HepG2 (cell line): Measurements from ENCODE around the gene SELENOV. TPM values are rescaled to one million over a fixed set of nuclear protein-coding genes. Genes with fewer than 3 reads are reported as not detected.
A peak's percentile ranks its signal among the peaks of the same experiment; 100 is the strongest.

Experiments
- ATAC-seq: fragments of 200-7000 bp; cut with Tn5 transposase; 3 replicates; pipeline ENCODE4 v1.9.1; 2020; ENCODE audit warnings: mild to moderate bottlenecking, moderate library complexity
- BruUV-seq: library from RNA; stranded (reverse); fragments of 400-500 nt; replicated peaks from 2 replicates; lab custom pipeline; 2021; lab: Mats Ljungman, UMichigan
- CTCF ChIA-PET: fragments of 300-600 bp; formaldehyde crosslinking; extraction: SDS; loops from one replicate; lab custom pipeline; 2021; ENCODE audit warnings: low total read pairs, inconsistent platforms, low intra/inter-chr PET ratio; lab: Yijun Ruan, JAX
- POLR2A ChIA-PET: fragments of 350-600 bp; sonication (Branson Sonifier 250); formaldehyde crosslinking; loops from one replicate; lab custom pipeline; 2020; ENCODE audit warnings: antibody characterized with exemption, inconsistent platforms; lab: Yijun Ruan, JAX
- DNase-seq: peaks from one replicate; pipeline ENCODE4 v3.0.0-alpha.2; 2015; ENCODE audit warnings: low spot score
- FAIRE-seq: peaks from 3 replicates; lab custom pipeline; 2011; peaks lifted over from hg19 to GRCh38; lab: Jason Lieb, UNC
- H2AFZ ChIP-seq: one replicate; pipeline ENCODE4 v1.6.1; 2011; ENCODE audit warnings: low read length, inconsistent platforms
- H3K27ac ChIP-seq: fragments of 300-600 bp; 3 replicates; pipeline ENCODE4 v1.8.0; 2011; ENCODE audit warnings: mixed run types, mild to moderate bottlenecking, mixed read lengths, low read length, inconsistent platforms; ENCODE audit not compliant: insufficient read depth; ENCODE audit errors: extremely low read length
- H3K27me3 ChIP-seq, 2 experiments: fragments of 200-600 bp in 1 of 2; 2 replicates in 1 of 2; 3 replicates in 1 of 2; pipeline versions ENCODE4 v1.6.0 to v1.8.0; 2011; ENCODE audit warnings: low read length in 2 of 2, mild to moderate bottlenecking in 2 of 2, moderate library complexity in 2 of 2, inconsistent platforms in 1 of 2; ENCODE audit not compliant: insufficient read depth in 2 of 2, control insufficient read depth in 1 of 2
- H3K36me3 ChIP-seq, 2 experiments: fragments of 200-600 bp in 1 of 2; replicated peaks in 1 of 2; 2 replicates in 1 of 2; 3 replicates in 1 of 2; pipeline versions ENCODE4 v1.5.1 to v1.8.0; 2011; ENCODE audit warnings: low read length in 2 of 2, inconsistent platforms in 1 of 2; ENCODE audit not compliant: insufficient read depth in 2 of 2, control insufficient read depth in 1 of 2
- H3K4me1 ChIP-seq: 2 replicates; pipeline ENCODE4 v1.5.1; 2012; ENCODE audit warnings: low read length, inconsistent platforms; ENCODE audit not compliant: insufficient read depth
- H3K4me2 ChIP-seq: 2 replicates; pipeline ENCODE4 v1.6.0; 2011; ENCODE audit warnings: low read depth, low read length, inconsistent platforms
- H3K4me3 ChIP-seq, 3 experiments: fragments of 200-600 bp in 1 of 3; sonication (generic), shearing (Covaris generic) in 1 of 3; replicated peaks in 1 of 3; 2 replicates each; pipeline ENCODE4 v1.5.1; 2011 to 2016; ENCODE audit warnings: low read length in 3 of 3, inconsistent platforms in 2 of 3, low read depth in 2 of 3, mild to moderate bottlenecking in 2 of 3, control low read depth in 1 of 3, mixed read lengths in 1 of 3; ENCODE audit not compliant: insufficient read depth in 1 of 3
- H3K79me2 ChIP-seq: one replicate; pipeline ENCODE4 v1.6.1; 2011; ENCODE audit warnings: low read length, inconsistent platforms; ENCODE audit not compliant: insufficient read depth
- H3K9ac ChIP-seq: 2 replicates; pipeline ENCODE4 v1.6.0; 2011; ENCODE audit warnings: mild to moderate bottlenecking, low read depth, low read length, inconsistent platforms; ENCODE audit not compliant: insufficient read depth
- H3K9me3 ChIP-seq: 2 replicates; pipeline ENCODE4 v1.5.1; 2012; ENCODE audit warnings: mild to moderate bottlenecking, low read length
- H4K20me1 ChIP-seq: 2 replicates; pipeline ENCODE4 v1.6.0; 2011; ENCODE audit warnings: inconsistent platforms, mild to moderate bottlenecking, low read length, moderate library complexity; ENCODE audit not compliant: insufficient read depth
- AGO1 ChIP-seq: fragments of 200-400 bp; formaldehyde crosslinking; IDR thresholded peaks from 2 replicates; pipeline ENCODE4 v1.6.1; 2017; ENCODE audit warnings: mild to moderate bottlenecking, low read depth, low read length, moderate library complexity; ENCODE audit not compliant: poor library complexity, severe bottlenecking
- AKAP8 ChIP-seq: sonication (generic); formaldehyde crosslinking; IDR thresholded peaks from 2 replicates; pipeline ENCODE4 v1.5.1; 2020; ENCODE audit warnings: mild to moderate bottlenecking, missing genetic modification reagents
- GZF1 ChIP-seq: sonication (generic); formaldehyde crosslinking; IDR thresholded peaks from 2 replicates; pipeline ENCODE4 v1.5.1; 2020; ENCODE audit warnings: mild to moderate bottlenecking, missing genetic modification reagents
- MAF1 ChIP-seq: sonication (generic); formaldehyde crosslinking; IDR thresholded peaks from 2 replicates; pipeline ENCODE4 v1.5.0; 2020; ENCODE audit warnings: missing genetic modification reagents, borderline replicate concordance
- MIXL1 ChIP-seq: IDR thresholded peaks from 2 replicates; pipeline ENCODE4 v1.6.1; 2016
- PLRG1 ChIP-seq: fragments of 450-650 bp; conservative IDR thresholded peaks from 2 replicates; pipeline ENCODE4 v1.6.1; 2016
- POLR2AphosphoS2 ChIP-seq: IDR thresholded peaks from 2 replicates; pipeline ENCODE4 v1.6.1; 2011; ENCODE audit warnings: low read depth, low read length, improper control_type of control experiment
- RBM39 ChIP-seq: fragments of 200-400 bp; formaldehyde crosslinking; IDR thresholded peaks from one replicate; pipeline ENCODE4 v1.6.1; 2018; ENCODE audit warnings: antibody characterized with exemption, mild to moderate bottlenecking, low read depth, low read length; ENCODE audit not compliant: poor library complexity, severe bottlenecking
- RFXANK ChIP-seq: IDR thresholded peaks from 2 replicates; pipeline ENCODE4 v1.6.1; 2016
- YEATS4 ChIP-seq: sonication (generic); formaldehyde crosslinking; IDR thresholded peaks from 2 replicates; pipeline ENCODE4 v1.4.0; 2020; ENCODE audit warnings: missing genetic modification reagents, borderline replicate concordance
- ZFP90 ChIP-seq: sonication (generic); formaldehyde crosslinking; IDR thresholded peaks from 2 replicates; pipeline ENCODE4 v1.8.0; 2022; ENCODE audit warnings: missing genetic modification reagents, mild to moderate bottlenecking, inconsistent platforms, borderline replicate concordance
- ZNF10 ChIP-seq: sonication (generic); formaldehyde crosslinking; IDR thresholded peaks from 2 replicates; pipeline ENCODE4 v1.4.0; 2020; ENCODE audit warnings: mild to moderate bottlenecking, low read depth, missing genetic modification reagents, borderline replicate concordance
- ZNF350 ChIP-seq: sonication (generic); formaldehyde crosslinking; IDR thresholded peaks from 2 replicates; pipeline ENCODE4 v1.4.0; 2020; ENCODE audit warnings: mild to moderate bottlenecking, low read depth, missing genetic modification reagents, borderline replicate concordance
- ZNF451 ChIP-seq: sonication (generic); formaldehyde crosslinking; IDR thresholded peaks from 2 replicates; pipeline ENCODE4 v1.5.0; 2020; ENCODE audit warnings: mild to moderate bottlenecking, missing genetic modification reagents
- ZNF552 ChIP-seq: sonication (generic); formaldehyde crosslinking; IDR thresholded peaks from 2 replicates; pipeline ENCODE4 v1.9.0; 2022; ENCODE audit warnings: missing genetic modification reagents, mild to moderate bottlenecking, borderline replicate concordance
- ZNF557 ChIP-seq: sonication (generic); formaldehyde crosslinking; IDR thresholded peaks from 2 replicates; pipeline ENCODE4 v1.4.0; 2020; ENCODE audit warnings: missing genetic modification reagents
- ZNF629 ChIP-seq: sonication (generic); formaldehyde crosslinking; conservative IDR thresholded peaks from 2 replicates; pipeline ENCODE4 v1.5.0; 2020; ENCODE audit warnings: missing genetic modification reagents
- ZNF780A ChIP-seq: sonication (generic); formaldehyde crosslinking; IDR thresholded peaks from 2 replicates; pipeline ENCODE4 v1.8.0; 2022; ENCODE audit warnings: mild to moderate bottlenecking, missing genetic modification reagents, moderate library complexity
- WGBS: methylation state at CpG from one replicate; pipeline ENCODE4 v1.1.6; 2017; ENCODE audit warnings: low lambda C conversion rate; 5-methylcytosine and 5-hydroxymethylcytosine counted together
- in situ Hi-C: cut with HindIII; loops from 2 replicates; pipeline ENCODE4 v1.10.0; 2017; ENCODE audit warnings: low pct_unique_long_range_greater_than_20kb; ENCODE audit not compliant: extremely low pct_ligation_motif_present
- intact Hi-C: fragments of 100-400 bp; cut with micrococcal nuclease; formaldehyde crosslinking; loops from one replicate; pipeline ENCODE4 v1.10.0; 2022; ENCODE audit not compliant: unreplicated experiment
- polyA plus RNA-seq, 8 experiments: library from polyadenylated mRNA; depleted of rRNA in 3 of 8; stranded (reverse) in 7 of 8; unstranded in 1 of 8; fragments of >200 nt; fragmentation: Illumina TruSeq in 4 of 8; extraction: Trizol in 4 of 8; gene quantifications; 2 replicates each; pipeline versions ENCODE4 v1.2.1 to v1.2.3, GENCODE V29; 2011 to 2016; ENCODE audit warnings: low read depth in 4 of 8, missing spikeins in 1 of 8, mixed read lengths in 1 of 8; ENCODE audit not compliant: insufficient read depth in 1 of 8
- total RNA-seq, 5 experiments: library from RNA; depleted of rRNA; stranded (reverse); fragments of >200 nt; fragmentation: Illumina TruSeq; extraction: Trizol; gene quantifications; 2 replicates each; pipeline ENCODE4 v1.2.3, GENCODE V29; 2016; ENCODE audit warnings: low read depth in 1 of 5
- TF ChIP-seq, protein P1 (sequence below): IDR thresholded peaks from 2 replicates; pipeline ENCODE4 v1.6.1; 2016; ENCODE audit warnings: missing compliant biosample characterization, missing genetic modification reagents, borderline replicate concordance
- TF ChIP-seq, protein P2 (sequence below): sonication (generic); formaldehyde crosslinking; IDR thresholded peaks from 2 replicates; pipeline ENCODE4 v1.4.0; 2020; ENCODE audit warnings: low read depth, mild to moderate bottlenecking, missing genetic modification reagents

The SELENOV gene
- total and polyA plus RNA-seq, 2 of the 13 experiments (the other 11 are each of a cell fraction or from before 2014, with no cell fraction given) = not detected

DNA sequence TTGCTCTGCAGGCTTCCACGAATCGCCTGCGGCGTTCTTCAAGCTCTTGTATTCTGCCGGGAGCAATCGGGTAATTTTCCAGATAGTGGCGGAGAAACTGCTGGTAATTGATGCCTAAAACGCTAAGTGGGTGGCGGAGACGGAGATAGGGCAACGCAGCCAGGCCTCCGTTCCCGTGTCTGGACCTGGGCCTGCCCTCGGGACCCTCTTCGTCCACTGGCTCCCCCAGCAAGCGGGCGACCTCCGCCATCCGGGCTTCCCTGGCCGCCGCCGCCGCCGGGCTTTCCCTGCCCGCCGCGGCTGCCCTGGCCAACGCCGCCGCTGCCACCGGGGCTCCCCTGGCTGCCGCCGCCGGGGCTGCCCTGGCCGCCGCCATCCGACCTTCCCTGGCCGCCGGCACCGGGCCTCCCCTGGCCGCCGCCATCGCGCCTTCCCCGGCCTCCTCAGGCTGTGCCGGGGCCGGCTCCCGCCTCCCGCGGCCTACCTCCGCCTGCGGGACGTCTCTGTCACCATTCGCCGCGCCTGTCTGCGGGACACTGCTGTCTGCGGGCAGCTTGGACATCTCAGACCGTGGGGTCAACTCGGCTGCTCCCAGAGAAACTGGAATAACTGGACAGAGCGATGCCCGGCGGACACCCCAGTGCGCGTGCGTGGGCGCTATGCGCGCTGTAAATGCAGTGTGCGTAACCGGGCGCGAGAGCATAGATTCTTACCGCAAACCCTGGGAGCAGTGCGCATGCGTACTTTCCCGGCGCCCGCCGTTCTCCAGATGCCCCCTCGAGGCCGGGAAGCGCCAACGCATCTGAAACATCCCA, 24.8 kb downstream of the SELENOV start, which contains the start of gene EID2 (continued):
- TF ChIP-seq PLRG1 (no peak), RFXANK (0 out of 2 replicates have a peak, but pooled peaks have one; percentile 27), MIXL1 (CRISPR knock-in tag) (no peak), ZNF350 (CRISPR knock-in tag) (peak; percentile 60; the same call in 1 of the 2 replicates)
- TF ChIP-seq, protein P1, sequence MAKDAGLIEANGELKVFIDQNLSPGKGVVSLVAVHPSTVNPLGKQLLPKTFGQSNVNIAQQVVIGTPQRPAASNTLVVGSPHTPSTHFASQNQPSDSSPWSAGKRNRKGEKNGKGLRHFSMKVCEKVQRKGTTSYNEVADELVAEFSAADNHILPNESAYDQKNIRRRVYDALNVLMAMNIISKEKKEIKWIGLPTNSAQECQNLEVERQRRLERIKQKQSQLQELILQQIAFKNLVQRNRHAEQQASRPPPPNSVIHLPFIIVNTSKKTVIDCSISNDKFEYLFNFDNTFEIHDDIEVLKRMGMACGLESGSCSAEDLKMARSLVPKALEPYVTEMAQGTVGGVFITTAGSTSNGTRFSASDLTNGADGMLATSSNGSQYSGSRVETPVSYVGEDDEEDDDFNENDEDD = peak; percentile 64; the same call in 1 of the 2 replicates
- TF ChIP-seq, protein P2, sequence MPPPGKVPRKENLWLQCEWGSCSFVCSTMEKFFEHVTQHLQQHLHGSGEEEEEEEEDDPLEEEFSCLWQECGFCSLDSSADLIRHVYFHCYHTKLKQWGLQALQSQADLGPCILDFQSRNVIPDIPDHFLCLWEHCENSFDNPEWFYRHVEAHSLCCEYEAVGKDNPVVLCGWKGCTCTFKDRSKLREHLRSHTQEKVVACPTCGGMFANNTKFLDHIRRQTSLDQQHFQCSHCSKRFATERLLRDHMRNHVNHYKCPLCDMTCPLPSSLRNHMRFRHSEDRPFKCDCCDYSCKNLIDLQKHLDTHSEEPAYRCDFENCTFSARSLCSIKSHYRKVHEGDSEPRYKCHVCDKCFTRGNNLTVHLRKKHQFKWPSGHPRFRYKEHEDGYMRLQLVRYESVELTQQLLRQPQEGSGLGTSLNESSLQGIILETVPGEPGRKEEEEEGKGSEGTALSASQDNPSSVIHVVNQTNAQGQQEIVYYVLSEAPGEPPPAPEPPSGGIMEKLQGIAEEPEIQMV (CRISPR knock-in tag) = no peak

GRCh38 chr19:39540333-39540673, 25.4 kb downstream of the SELENOV start:
- H3K4me3 ChIP-seq = peak overlapping the region in 1 of 3 experiments; percentile 96; a peak in 2 of 6 replicates
- H3K27ac ChIP-seq = no peak overlapping the region
- ATAC-seq = peak; percentile 14; the same call in 1 of the 3 replicates
- CTCF ChIA-PET = interaction anchor here (0.6 kb wide), 1 partner anchor 42 kb away, joined by 3 read pairs; no protein-coding TSS in a partner anchor
- H3K9me3 ChIP-seq = no peaks in the 10 kb centered on the region
- TF ChIP-seq AGO1 (peak; percentile 14), ZNF629 (CRISPR knock-in tag) (0 out of 2 replicates have a peak, but pooled peaks have one; percentile 2), POLR2AphosphoS2 (no peak), ZNF557 (CRISPR knock-in tag) (peak; percentile 2; the same call in 1 of the 2 replicates), AKAP8 (CRISPR knock-in tag) (no peak), YEATS4 (CRISPR knock-in tag) (0 out of 2 replicates have a peak, but pooled peaks have one; percentile 3), ZNF552 (CRISPR knock-in tag) (no peak), ZNF10 (CRISPR knock-in tag) (no peak), MAF1 (CRISPR knock-in tag) (0 out of 2 replicates have a peak, but pooled peaks have one; percentile 20), GZF1 (CRISPR knock-in tag) (0 out of 2 replicates have a peak, but pooled peaks have one; percentile 3), ZFP90 (CRISPR knock-in tag) (0 out of 2 replicates have a peak, but pooled peaks have one; percentile 23), ZNF451 (CRISPR knock-in tag) (no peak), ZNF780A (CRISPR knock-in tag) (no peak), RBM39 (peak; percentile 11)
- POLR2A ChIA-PET = no interaction called here
- DNase-seq = no peak
- H3K9ac ChIP-seq = no peak overlapping the region
- BruUV-seq = no TSS peak
- FAIRE-seq = no peak
- intact Hi-C loops = no loop called here
- in situ Hi-C loops = no loop called here
- H3K4me1 ChIP-seq = peaks cover 34% of the 10 kb centered on the region
- peaks cover 15% of the 10 kb centered on the region for H3K79me2 ChIP-seq
- H2AFZ ChIP-seq = peak overlapping the region; percentile 58
- 5% methylated on average over 10 of the region's 10 CpGs for WGBS
- no peaks in the 10 kb centered on the region for H4K20me1 ChIP-seq
- peak overlapping the region; percentile 86 for H3K4me2 ChIP-seq
- H3K27me3 ChIP-seq = peaks cover 0 to 5% of the 10 kb centered on the region in 2 experiments; a peak in 2 of 5 replicates
- no peaks in the 10 kb centered on the region for H3K36me3 ChIP-seq
